OCI-LY7 (cell line): ENCODE data around the gene DOK4. TPM values are rescaled to one million over a fixed set of nuclear protein-coding genes. Genes with fewer than 3 reads are reported as not detected.

Experiments used
- BruUV-seq: library from RNA; stranded (reverse); fragments of 400-500 nt; replicated peaks from 2 replicates; lab custom pipeline; 2021; lab: Mats Ljungman, UMichigan
- CTCF ChIA-PET: fragments of 300-600 bp; sonication (Branson Sonifier 250); formaldehyde crosslinking; loops from one replicate; lab custom pipeline; 2022; ENCODE audit warnings: antibody characterized with exemption; ENCODE audit not compliant: unreplicated experiment; lab: Charles Lee
- POLR2A ChIA-PET: fragments of 300-600 bp; sonication (Branson Sonifier 250); formaldehyde crosslinking; loops from one replicate; lab custom pipeline; 2022; ENCODE audit warnings: antibody characterized with exemption; lab: Charles Lee
- DNase-seq: peaks from one replicate; pipeline ENCODE4 v3.0.0-alpha.2; 2015; ENCODE audit warnings: low spot score
- H2AFZ ChIP-seq: fragments of 200-600 bp; sonication (generic), shearing (Covaris generic); 2 replicates; pipeline ENCODE4 v1.6.1; 2014; ENCODE audit warnings: mild to moderate bottlenecking, antibody characterized with exemption, low read length, moderate library complexity
- H3K27ac ChIP-seq: fragments of 200-600 bp; sonication (generic); 2 replicates; pipeline ENCODE4 v1.5.1; 2014; ENCODE audit warnings: mixed run types, low read depth, mild to moderate bottlenecking, moderate library complexity, low read length, inconsistent platforms; ENCODE audit not compliant: poor library complexity, severe bottlenecking
- H3K36me3 ChIP-seq: fragments of 200-600 bp; sonication (generic); 2 replicates; pipeline ENCODE4 v1.6.1; 2014; ENCODE audit warnings: mild to moderate bottlenecking, antibody characterized with exemption, low read length, moderate library complexity, mixed read lengths; ENCODE audit not compliant: insufficient read depth
- H3K4me1 ChIP-seq: fragments of 200-600 bp; sonication (generic); 2 replicates; pipeline ENCODE4 v1.5.1; 2014; ENCODE audit warnings: mild to moderate bottlenecking, low read length; ENCODE audit not compliant: insufficient read depth, poor library complexity, severe bottlenecking
- H3K4me2 ChIP-seq: fragments of 200-600 bp; sonication (generic); 2 replicates; pipeline ENCODE4 v1.6.1; 2014; ENCODE audit warnings: mild to moderate bottlenecking, low read length
- H3K4me3 ChIP-seq: fragments of 200-600 bp; sonication (generic); 2 replicates; pipeline ENCODE4 v1.5.1; 2014; ENCODE audit warnings: mild to moderate bottlenecking, low read depth, low read length; ENCODE audit not compliant: poor library complexity, severe bottlenecking
- H3K79me2 ChIP-seq: fragments of 200-600 bp; sonication (generic); 2 replicates; pipeline ENCODE4 v1.6.1; 2016; ENCODE audit warnings: low read depth, mild to moderate bottlenecking, low read length, moderate library complexity, mixed read lengths; ENCODE audit not compliant: insufficient read depth
- H3K9me2 ChIP-seq: fragments of 200-600 bp; sonication (generic); 2 replicates; pipeline ENCODE4 v1.6.1; 2016; ENCODE audit warnings: mild to moderate bottlenecking, low read length, mixed read lengths; ENCODE audit not compliant: insufficient read depth
- H3K9me3 ChIP-seq: fragments of 200-600 bp; sonication (generic); 2 replicates; pipeline ENCODE4 v1.6.1; 2014; ENCODE audit warnings: mild to moderate bottlenecking, mixed run types, low read length, mixed read lengths
- H4K20me1 ChIP-seq: fragments of 200-600 bp; sonication (generic); 2 replicates; pipeline ENCODE4 v1.6.1; 2014; ENCODE audit warnings: mild to moderate bottlenecking, antibody characterized with exemption, low read length, moderate library complexity, mixed read lengths; ENCODE audit not compliant: insufficient read depth
- CTCF ChIP-seq: fragments of 200-600 bp; sonication (generic); conservative IDR thresholded peaks from 2 replicates; pipeline ENCODE4 v1.5.1; 2014; ENCODE audit warnings: mild to moderate bottlenecking, antibody characterized with exemption, low read length, moderate library complexity, mixed read lengths
- EZH2phosphoT487 ChIP-seq: fragments of 200-600 bp; sonication (generic); IDR thresholded peaks from 2 replicates; pipeline ENCODE4 v1.6.1; 2018; ENCODE audit warnings: low read depth, borderline replicate concordance, mild to moderate bottlenecking, mixed run types, antibody characterized with exemption, low read length, moderate library complexity, mixed read lengths
- intact Hi-C: fragments of 100-400 bp; cut with micrococcal nuclease; formaldehyde crosslinking; loops from one replicate; pipeline ENCODE4 v1.10.0; 2022; ENCODE audit not compliant: unreplicated experiment
- total RNA-seq, 2 experiments: library from RNA; depleted of rRNA in 1 of 2; stranded (reverse); fragments of >200 nt in 1 of 2; shearing (Covaris generic) in 1 of 2; gene quantifications; 2 replicates each; pipeline ENCODE4 v1.2.3, GENCODE V29; 2014 to 2022

The DOK4 gene
- total RNA-seq, 2 experiments from 2014 or later, result 0.09 to 1.0 TPM

- Histone ChIP-seq H3K4me3 (no peak overlapping the region), H3K9me3 (no peaks in the 10 kb centered on the region), H4K20me1 (no peaks in the 10 kb centered on the region; the same call in 1 of the 2 replicates), H3K36me3 (no peaks in the 10 kb centered on the region), H3K4me1 (peaks cover 4% of the 10 kb centered on the region), H3K9me2 (no peaks in the 10 kb centered on the region), H3K4me2 (no peak overlapping the region), H3K27ac (no peak overlapping the region), H2AFZ (no peak overlapping the region), H3K79me2 (no peaks in the 10 kb centered on the region)
- BruUV-seq, result no TSS peak
- ChIA-PET POLR2A (no interaction called here), CTCF (no interaction called here)
- DNase-seq, result no peak
- TF ChIP-seq CTCF (no peak), EZH2phosphoT487 (no peak)
- intact Hi-C loops, result no loop called here
These were observed 11.7 kb upstream of the DOK4 start for GRCh38 chr16:57498031-57498430.

GRCh38 chr16:57497121-57497520, 10.8 kb upstream of the DOK4 start:
- ChIA-PET CTCF (no interaction called here), POLR2A (interaction anchor here (0.7 kb wide), 1 partner anchor 101 kb away, joined by 3 read pairs; no protein-coding TSS in a partner anchor)
- no peak for DNase-seq
- Histone ChIP-seq H3K79me2 (no peaks in the 10 kb centered on the region), H2AFZ (no peak overlapping the region), H3K4me2 (no peak overlapping the region), H3K9me2 (no peaks in the 10 kb centered on the region), H3K9me3 (no peaks in the 10 kb centered on the region), H4K20me1 (no peaks in the 10 kb centered on the region; the same call in 1 of the 2 replicates), H3K4me1 (peaks cover 4% of the 10 kb centered on the region), H3K36me3 (no peaks in the 10 kb centered on the region), H3K27ac (no peak overlapping the region), H3K4me3 (no peak overlapping the region)
- no TSS peak for BruUV-seq
- intact Hi-C loops, result no loop called here
- no peak for TF ChIP-seq EZH2phosphoT487
- TF ChIP-seq CTCF, result no peak

- BruUV-seq, result no TSS peak
- POLR2A ChIA-PET, result no interaction called here
- Histone ChIP-seq H3K36me3 (no peaks in the 10 kb centered on the region), H3K27ac (no peak overlapping the region), H2AFZ (no peak overlapping the region), H4K20me1 (no peaks in the 10 kb centered on the region), H3K79me2 (no peaks in the 10 kb centered on the region), H3K4me2 (no peak overlapping the region), H3K4me1 (peaks cover 4% of the 10 kb centered on the region), H3K4me3 (no peak overlapping the region), H3K9me3 (no peaks in the 10 kb centered on the region), H3K9me2 (no peaks in the 10 kb centered on the region)
- CTCF ChIA-PET, result no interaction called here
- intact Hi-C loops, result no loop called here
- TF ChIP-seq EZH2phosphoT487 (no peak), CTCF (no peak)
- no peak for DNase-seq
These were observed 7.5 kb upstream of the DOK4 start for GRCh38 chr16:57493767-57494166.
